ENCODE data around the gene APOO.

- TF ChIP-seq REST (IDR thresholded peaks at IDR 0.05; ENCODE audit: low read depth) (no peak), EGR1 (IDR thresholded peaks at IDR 0.05) (no peak), EP300 (IDR thresholded peaks at IDR 0.05; ENCODE audit: borderline replicate concordance) (no peak)
- TF ChIP-seq, protein P1, sequence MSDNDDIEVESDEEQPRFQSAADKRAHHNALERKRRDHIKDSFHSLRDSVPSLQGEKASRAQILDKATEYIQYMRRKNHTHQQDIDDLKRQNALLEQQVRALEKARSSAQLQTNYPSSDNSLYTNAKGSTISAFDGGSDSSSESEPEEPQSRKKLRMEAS (IDR thresholded peaks at IDR 0.05): no peak
Observed at GRCh38 chrX:23901805-23902204, 5.9 kb downstream of the APOO start.
